ENCODE data around the gene CACNA1E. TPM values are rescaled to one million over a fixed set of nuclear protein-coding genes. Genes with fewer than 3 reads are reported as not detected.

Gene CACNA1E
- total RNA-seq, 1 donor from 2014 or later: not detected

DNA sequence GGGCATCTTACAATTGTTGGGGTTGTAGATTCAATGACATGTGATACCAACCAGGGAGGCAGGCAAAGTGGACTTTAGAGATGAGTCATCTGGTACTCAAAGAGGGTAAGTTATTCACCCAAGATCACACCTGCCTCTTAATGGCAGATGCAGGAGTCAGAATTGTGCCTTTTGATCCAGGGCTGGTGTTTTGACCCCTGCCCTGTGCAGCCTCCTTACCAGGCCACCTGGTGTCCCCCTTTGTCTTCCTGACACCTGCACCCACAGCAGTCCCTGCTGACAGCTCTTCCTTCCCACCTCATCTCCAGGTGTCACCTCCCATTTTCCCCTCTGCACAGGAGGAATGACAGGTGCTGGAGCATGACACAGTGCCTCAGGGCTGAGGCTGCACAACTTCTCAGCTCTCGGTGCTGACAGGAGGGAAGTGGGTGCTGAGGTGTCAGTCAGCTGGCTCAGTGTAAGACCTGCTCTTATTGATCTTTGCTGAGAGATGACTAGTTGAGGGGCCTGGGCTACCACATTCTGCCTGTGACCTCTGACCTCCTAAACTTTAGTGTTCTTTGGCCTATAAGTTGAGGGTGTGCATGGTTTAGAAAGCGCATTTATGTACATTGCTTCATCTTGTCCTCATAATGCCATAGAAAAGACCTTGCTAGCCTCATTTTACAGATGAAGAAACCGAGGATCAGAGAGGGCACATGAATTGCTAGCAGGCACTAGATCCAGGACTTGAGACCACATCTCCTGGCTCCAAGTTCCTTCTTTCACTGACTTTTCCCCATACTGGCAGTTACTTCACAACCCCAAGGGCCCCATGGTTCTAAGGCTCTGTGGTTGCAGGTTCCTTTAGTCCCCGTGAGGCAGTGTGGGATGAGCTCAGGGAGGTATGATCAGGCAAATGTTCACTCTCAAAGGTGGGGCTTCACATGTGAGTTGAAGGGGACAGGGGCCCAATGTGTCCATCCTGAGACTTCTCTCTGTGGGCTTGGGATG lies 31.3 kb downstream of the CACNA1E start:
- Mint-ChIP-seq H3K27me3 (ENCODE audit: low read depth) (peaks cover 11% of the 10 kb centered on the region), H3K4me1 (ENCODE audit: low read depth) (no peaks in the 10 kb centered on the region), H3K36me3 (ENCODE audit: low read depth) (no peaks in the 10 kb centered on the region), H3K27ac (ENCODE audit: unreplicated experiment) (no peak overlapping the region), H3K9me3 (ENCODE audit: low read depth) (no peaks in the 10 kb centered on the region), H3K4me3 (ENCODE audit: unreplicated experiment) (no peak overlapping the region)
- no peak for DNase-seq (ENCODE audit: low spot score)
- TF ChIP-seq, protein P1, sequence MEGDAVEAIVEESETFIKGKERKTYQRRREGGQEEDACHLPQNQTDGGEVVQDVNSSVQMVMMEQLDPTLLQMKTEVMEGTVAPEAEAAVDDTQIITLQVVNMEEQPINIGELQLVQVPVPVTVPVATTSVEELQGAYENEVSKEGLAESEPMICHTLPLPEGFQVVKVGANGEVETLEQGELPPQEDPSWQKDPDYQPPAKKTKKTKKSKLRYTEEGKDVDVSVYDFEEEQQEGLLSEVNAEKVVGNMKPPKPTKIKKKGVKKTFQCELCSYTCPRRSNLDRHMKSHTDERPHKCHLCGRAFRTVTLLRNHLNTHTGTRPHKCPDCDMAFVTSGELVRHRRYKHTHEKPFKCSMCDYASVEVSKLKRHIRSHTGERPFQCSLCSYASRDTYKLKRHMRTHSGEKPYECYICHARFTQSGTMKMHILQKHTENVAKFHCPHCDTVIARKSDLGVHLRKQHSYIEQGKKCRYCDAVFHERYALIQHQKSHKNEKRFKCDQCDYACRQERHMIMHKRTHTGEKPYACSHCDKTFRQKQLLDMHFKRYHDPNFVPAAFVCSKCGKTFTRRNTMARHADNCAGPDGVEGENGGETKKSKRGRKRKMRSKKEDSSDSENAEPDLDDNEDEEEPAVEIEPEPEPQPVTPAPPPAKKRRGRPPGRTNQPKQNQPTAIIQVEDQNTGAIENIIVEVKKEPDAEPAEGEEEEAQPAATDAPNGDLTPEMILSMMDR (IDR thresholded peaks at IDR 0.05): no peak

DNA sequence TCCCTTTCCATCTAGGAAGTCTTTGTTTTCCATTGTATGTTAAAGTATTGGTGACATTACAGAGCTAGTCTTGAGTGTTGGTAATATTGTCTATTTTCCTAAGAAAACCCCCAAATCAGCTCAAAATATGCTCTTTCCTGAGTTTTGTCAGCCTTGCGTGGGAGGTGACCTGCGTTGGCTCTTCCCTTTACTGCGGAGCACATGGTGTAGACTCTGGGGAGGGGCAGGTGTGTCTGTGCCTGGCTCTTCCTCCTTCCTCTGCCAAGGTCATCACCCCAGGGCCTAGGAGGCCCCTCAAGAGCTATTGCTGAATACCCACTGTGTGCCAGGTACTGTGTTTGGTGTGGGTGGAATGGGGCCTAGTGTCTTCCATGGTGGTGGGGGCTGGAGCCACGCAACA lies 33.4 kb downstream of the CACNA1E start:
- TF ChIP-seq, protein P1 (IDR thresholded peaks at IDR 0.05): no peak
- H3K27ac Mint-ChIP-seq (ENCODE audit: unreplicated experiment): no peak overlapping the region
- H3K27me3 Mint-ChIP-seq (ENCODE audit: low read depth): peaks cover 8% of the 10 kb centered on the region
- DNase-seq (ENCODE audit: low spot score): no peak
- H3K36me3 Mint-ChIP-seq (ENCODE audit: low read depth): no peaks in the 10 kb centered on the region
- H3K4me1 Mint-ChIP-seq (ENCODE audit: low read depth): no peaks in the 10 kb centered on the region
- H3K9me3 Mint-ChIP-seq (ENCODE audit: low read depth): no peaks in the 10 kb centered on the region
- H3K4me3 Mint-ChIP-seq (ENCODE audit: unreplicated experiment): no peak overlapping the region

DNA sequence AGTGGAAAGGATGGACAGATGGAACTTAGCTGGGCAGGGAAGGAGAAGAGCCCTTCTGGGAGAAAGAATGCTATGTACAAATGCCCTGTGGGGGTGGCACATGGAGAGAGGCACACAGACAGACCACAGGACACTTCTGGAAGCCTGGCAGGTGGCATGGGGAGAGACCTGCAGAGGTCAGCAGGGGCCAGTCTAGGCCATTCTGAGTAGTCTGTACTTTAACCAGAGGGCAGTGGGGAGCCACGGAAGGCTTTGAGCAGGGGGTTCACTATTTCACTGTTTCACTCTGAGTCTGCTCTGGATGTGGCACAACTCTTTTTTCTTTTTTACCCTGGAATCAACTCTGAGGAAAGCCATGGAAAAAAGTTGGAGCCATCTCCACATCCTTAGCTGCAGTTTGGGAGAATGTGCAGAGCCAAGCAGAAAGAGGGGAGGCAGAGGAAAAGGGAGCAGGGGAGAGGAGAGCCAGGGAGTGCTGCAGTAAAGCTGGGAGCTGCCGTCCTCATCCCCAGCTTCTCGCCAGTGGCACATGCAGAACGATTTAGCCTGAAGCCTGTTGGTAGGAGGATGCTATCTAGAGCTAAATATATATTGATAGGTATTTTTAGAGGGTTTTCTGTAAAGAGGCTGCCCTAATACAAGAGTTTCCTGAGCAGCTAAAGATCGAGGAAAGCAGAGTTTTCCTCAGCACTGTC lies 34.0 kb downstream of the CACNA1E start:
- Mint-ChIP-seq H3K9me3 (ENCODE audit: low read depth) (no peaks in the 10 kb centered on the region), H3K27me3 (ENCODE audit: low read depth) (peaks cover 8% of the 10 kb centered on the region), H3K27ac (ENCODE audit: unreplicated experiment) (no peak overlapping the region), H3K4me1 (ENCODE audit: low read depth) (no peaks in the 10 kb centered on the region), H3K36me3 (ENCODE audit: low read depth) (no peaks in the 10 kb centered on the region), H3K4me3 (ENCODE audit: unreplicated experiment) (no peak overlapping the region)
- no peak for DNase-seq (ENCODE audit: low spot score)
- TF ChIP-seq, protein P1 (IDR thresholded peaks at IDR 0.05): no peak

DNA sequence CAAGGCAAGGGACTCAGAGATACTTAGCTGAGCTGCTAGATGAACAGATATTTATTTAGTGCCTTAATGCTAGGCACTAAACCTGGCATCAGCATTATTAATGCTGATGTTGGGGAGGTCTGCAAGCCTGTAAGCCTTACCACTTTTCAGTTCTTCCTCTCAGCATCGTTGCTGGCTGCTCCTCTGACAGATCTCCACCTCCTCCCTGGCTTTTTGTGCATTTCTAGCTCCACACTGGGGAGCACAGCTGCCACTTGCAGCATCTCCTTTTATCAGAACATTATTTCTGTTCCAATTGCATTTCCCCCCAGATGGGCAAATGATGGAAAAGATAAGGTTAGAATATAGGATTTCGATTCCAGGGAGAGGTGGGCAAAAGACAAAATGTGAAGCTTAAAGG lies 34.8 kb downstream of the CACNA1E start:
- H3K36me3 Mint-ChIP-seq (ENCODE audit: low read depth): no peaks in the 10 kb centered on the region
- H3K4me3 Mint-ChIP-seq (ENCODE audit: unreplicated experiment): no peak overlapping the region
- TF ChIP-seq, protein P1 (IDR thresholded peaks at IDR 0.05): no peak
- DNase-seq (ENCODE audit: low spot score): no peak
- H3K27ac Mint-ChIP-seq (ENCODE audit: unreplicated experiment): no peak overlapping the region
- H3K27me3 Mint-ChIP-seq (ENCODE audit: low read depth): peaks cover 8% of the 10 kb centered on the region
- no peaks in the 10 kb centered on the region for H3K9me3 Mint-ChIP-seq (ENCODE audit: low read depth)
- no peaks in the 10 kb centered on the region for H3K4me1 Mint-ChIP-seq (ENCODE audit: low read depth)

DNA sequence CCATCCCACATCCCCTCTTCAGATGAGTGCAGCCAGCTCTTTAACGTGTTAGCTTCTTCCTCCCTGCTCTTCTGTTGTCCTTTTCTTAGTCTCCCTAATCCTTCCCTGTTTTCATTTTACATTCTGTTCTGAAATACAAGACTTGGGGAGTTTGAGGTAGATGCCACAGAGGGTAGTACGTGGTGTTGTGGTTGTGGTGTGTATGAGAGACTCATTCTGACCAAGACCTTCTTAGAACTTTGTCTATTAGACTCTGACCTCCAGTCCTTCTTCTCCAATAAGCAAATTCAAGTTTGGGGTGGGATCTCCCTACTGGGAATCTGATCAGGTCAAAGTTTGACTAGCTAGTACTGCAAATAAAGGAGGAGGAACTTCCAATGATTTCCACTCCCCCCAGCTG lies 39.5 kb downstream of the CACNA1E start:
- Mint-ChIP-seq H3K27me3 (ENCODE audit: low read depth) (peaks cover 3% of the 10 kb centered on the region), H3K9me3 (ENCODE audit: low read depth) (peaks cover 2% of the 10 kb centered on the region), H3K4me3 (ENCODE audit: unreplicated experiment) (no peak overlapping the region), H3K4me1 (ENCODE audit: low read depth) (no peaks in the 10 kb centered on the region), H3K36me3 (ENCODE audit: low read depth) (no peaks in the 10 kb centered on the region), H3K27ac (ENCODE audit: unreplicated experiment) (no peak overlapping the region)
- no peak for DNase-seq (ENCODE audit: low spot score)
- TF ChIP-seq, protein P1 (IDR thresholded peaks at IDR 0.05): no peak
